ENCODE results near the gene SOX14.

The SOX14 gene

DNA sequence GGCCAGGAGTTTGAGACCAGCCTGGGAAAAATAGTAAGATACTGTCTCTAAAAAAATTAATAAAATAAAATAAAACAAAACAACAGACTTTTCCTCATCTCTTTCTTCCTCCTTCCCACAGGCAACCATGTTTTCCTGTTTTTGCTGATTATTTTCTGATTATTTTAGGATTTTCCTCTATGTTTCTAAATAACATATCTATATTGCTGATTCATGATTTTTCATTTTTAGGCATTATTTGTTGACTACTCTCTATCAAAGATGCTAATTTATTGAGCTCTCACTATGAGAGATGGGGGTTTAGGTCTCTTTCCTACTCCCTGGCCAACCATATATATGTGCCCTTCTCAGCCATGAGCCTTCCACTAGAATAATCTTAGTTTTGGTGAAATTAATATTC is 45.4 kb downstream of the SOX14 start (continued):
- TF ChIP-seq ZNF280D (tag by site-specific recombination; IDR thresholded peaks at IDR 0.05): no peak
- no peak for TF ChIP-seq HOXA7 (CRISPR knock-in tag; IDR thresholded peaks at IDR 0.05; ENCODE audit: borderline replicate concordance)
- TF ChIP-seq, protein P1, sequence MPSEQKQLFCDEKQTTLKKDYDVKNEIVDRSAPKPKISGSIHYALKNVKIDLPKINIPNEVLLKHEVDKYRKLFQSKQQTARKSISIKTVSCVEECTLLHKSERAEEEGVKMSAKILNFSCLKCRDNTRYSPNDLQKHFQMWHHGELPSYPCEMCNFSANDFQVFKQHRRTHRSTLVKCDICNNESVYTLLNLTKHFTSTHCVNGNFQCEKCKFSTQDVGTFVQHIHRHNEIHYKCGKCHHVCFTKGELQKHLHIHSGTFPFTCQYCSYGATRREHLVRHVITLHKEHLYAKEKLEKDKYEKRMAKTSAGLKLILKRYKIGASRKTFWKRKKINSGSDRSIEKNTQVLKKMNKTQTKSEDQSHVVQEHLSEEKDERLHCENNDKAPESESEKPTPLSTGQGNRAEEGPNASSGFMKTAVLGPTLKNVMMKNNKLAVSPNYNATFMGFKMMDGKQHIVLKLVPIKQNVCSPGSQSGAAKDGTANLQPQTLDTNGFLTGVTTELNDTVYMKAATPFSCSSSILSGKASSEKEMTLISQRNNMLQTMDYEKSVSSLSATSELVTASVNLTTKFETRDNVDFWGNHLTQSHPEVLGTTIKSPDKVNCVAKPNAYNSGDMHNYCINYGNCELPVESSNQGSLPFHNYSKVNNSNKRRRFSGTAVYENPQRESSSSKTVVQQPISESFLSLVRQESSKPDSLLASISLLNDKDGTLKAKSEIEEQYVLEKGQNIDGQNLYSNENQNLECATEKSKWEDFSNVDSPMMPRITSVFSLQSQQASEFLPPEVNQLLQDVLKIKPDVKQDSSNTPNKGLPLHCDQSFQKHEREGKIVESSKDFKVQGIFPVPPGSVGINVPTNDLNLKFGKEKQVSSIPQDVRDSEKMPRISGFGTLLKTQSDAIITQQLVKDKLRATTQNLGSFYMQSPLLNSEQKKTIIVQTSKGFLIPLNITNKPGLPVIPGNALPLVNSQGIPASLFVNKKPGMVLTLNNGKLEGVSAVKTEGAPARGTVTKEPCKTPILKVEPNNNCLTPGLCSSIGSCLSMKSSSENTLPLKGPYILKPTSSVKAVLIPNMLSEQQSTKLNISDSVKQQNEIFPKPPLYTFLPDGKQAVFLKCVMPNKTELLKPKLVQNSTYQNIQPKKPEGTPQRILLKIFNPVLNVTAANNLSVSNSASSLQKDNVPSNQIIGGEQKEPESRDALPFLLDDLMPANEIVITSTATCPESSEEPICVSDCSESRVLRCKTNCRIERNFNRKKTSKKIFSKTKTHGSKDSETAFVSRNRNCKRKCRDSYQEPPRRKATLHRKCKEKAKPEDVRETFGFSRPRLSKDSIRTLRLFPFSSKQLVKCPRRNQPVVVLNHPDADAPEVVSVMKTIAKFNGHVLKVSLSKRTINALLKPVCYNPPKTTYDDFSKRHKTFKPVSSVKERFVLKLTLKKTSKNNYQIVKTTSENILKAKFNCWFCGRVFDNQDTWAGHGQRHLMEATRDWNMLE (tag by site-specific recombination; conservative IDR thresholded peaks at IDR 0.05; ENCODE audit: low read depth): no peak
- TF ChIP-seq ZNF202 (tag by site-specific recombination; IDR thresholded peaks at IDR 0.05; ENCODE audit: borderline replicate concordance): no peak
- TF ChIP-seq KLF10 (tag by site-specific recombination; IDR thresholded peaks at IDR 0.05): no peak
- no peak for TF ChIP-seq TRIM28 (IDR thresholded peaks at IDR 0.05; ENCODE audit: borderline replicate concordance, low read length)
- TF ChIP-seq ZFP69B (tag by site-specific recombination; IDR thresholded peaks at IDR 0.05): no peak
- TF ChIP-seq, protein P2, sequence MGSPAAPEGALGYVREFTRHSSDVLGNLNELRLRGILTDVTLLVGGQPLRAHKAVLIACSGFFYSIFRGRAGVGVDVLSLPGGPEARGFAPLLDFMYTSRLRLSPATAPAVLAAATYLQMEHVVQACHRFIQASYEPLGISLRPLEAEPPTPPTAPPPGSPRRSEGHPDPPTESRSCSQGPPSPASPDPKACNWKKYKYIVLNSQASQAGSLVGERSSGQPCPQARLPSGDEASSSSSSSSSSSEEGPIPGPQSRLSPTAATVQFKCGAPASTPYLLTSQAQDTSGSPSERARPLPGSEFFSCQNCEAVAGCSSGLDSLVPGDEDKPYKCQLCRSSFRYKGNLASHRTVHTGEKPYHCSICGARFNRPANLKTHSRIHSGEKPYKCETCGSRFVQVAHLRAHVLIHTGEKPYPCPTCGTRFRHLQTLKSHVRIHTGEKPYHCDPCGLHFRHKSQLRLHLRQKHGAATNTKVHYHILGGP (tag by site-specific recombination; IDR thresholded peaks at IDR 0.05): no peak
- TF ChIP-seq ZNF521 (tag by site-specific recombination; IDR thresholded peaks at IDR 0.05): no peak
- TF ChIP-seq, protein P3, sequence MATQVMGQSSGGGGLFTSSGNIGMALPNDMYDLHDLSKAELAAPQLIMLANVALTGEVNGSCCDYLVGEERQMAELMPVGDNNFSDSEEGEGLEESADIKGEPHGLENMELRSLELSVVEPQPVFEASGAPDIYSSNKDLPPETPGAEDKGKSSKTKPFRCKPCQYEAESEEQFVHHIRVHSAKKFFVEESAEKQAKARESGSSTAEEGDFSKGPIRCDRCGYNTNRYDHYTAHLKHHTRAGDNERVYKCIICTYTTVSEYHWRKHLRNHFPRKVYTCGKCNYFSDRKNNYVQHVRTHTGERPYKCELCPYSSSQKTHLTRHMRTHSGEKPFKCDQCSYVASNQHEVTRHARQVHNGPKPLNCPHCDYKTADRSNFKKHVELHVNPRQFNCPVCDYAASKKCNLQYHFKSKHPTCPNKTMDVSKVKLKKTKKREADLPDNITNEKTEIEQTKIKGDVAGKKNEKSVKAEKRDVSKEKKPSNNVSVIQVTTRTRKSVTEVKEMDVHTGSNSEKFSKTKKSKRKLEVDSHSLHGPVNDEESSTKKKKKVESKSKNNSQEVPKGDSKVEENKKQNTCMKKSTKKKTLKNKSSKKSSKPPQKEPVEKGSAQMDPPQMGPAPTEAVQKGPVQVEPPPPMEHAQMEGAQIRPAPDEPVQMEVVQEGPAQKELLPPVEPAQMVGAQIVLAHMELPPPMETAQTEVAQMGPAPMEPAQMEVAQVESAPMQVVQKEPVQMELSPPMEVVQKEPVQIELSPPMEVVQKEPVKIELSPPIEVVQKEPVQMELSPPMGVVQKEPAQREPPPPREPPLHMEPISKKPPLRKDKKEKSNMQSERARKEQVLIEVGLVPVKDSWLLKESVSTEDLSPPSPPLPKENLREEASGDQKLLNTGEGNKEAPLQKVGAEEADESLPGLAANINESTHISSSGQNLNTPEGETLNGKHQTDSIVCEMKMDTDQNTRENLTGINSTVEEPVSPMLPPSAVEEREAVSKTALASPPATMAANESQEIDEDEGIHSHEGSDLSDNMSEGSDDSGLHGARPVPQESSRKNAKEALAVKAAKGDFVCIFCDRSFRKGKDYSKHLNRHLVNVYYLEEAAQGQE (tag by site-specific recombination; IDR thresholded peaks at IDR 0.05): no peak
- TF ChIP-seq ZNF23 (tag by site-specific recombination; IDR thresholded peaks at IDR 0.05; ENCODE audit: borderline replicate concordance): no peak
- TF ChIP-seq, protein P4, sequence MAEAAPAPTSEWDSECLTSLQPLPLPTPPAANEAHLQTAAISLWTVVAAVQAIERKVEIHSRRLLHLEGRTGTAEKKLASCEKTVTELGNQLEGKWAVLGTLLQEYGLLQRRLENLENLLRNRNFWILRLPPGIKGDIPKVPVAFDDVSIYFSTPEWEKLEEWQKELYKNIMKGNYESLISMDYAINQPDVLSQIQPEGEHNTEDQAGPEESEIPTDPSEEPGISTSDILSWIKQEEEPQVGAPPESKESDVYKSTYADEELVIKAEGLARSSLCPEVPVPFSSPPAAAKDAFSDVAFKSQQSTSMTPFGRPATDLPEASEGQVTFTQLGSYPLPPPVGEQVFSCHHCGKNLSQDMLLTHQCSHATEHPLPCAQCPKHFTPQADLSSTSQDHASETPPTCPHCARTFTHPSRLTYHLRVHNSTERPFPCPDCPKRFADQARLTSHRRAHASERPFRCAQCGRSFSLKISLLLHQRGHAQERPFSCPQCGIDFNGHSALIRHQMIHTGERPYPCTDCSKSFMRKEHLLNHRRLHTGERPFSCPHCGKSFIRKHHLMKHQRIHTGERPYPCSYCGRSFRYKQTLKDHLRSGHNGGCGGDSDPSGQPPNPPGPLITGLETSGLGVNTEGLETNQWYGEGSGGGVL (tag by site-specific recombination; IDR thresholded peaks at IDR 0.05): no peak
- TF ChIP-seq ZNF704 (tag by site-specific recombination; IDR thresholded peaks at IDR 0.05): no peak

Measured in HEK293 (cell line).